Measurements from ENCODE around the gene COL23A1.

- no peak for TF ChIP-seq CTCF (IDR thresholded peaks at IDR 0.05)
- TF ChIP-seq POLR2A (IDR thresholded peaks at IDR 0.05; ENCODE audit: low read depth) = no peak
- TF ChIP-seq EP300 (IDR thresholded peaks at IDR 0.05) = no peak
- TF ChIP-seq POLR2AphosphoS5 (IDR thresholded peaks at IDR 0.05) = no peak
These were observed 90.8 kb downstream of the COL23A1 start for GRCh38 chr5:178499352-178499751.
